ENCODE measurements around the gene SLITRK6. TPM values are rescaled to one million over a fixed set of nuclear protein-coding genes. Genes with fewer than 3 reads are reported as not detected.

SLITRK6 gene
- total RNA-seq, 2 donors from 2014 or later, result 2.6 to 8.2 TPM

GRCh38 chr13:85806553-85807175 lies 7.4 kb upstream of the SLITRK6 start:
- TF ChIP-seq CTCF (IDR thresholded peaks at IDR 0.05), result peak; percentile 58
- intact Hi-C loops (cut with DNase I), result loop anchor here (2.0 to 5.0 kb wide), 2 partner anchors 888 to 914 kb away; no protein-coding TSS in a partner anchor
- Histone ChIP-seq H3K9ac (ENCODE audit: low read depth in 2 of 2, low read length in 2 of 2) (no peak overlapping the region), H3K36me3 (no peaks in the 10 kb centered on the region), H3K27ac (no peak overlapping the region), H3K9me3 (no peaks in the 10 kb centered on the region), H3K27me3 (no peaks in the 10 kb centered on the region), H3K4me3 (no peak overlapping the region), H3K4me1 (no peaks in the 10 kb centered on the region)
- DNase-seq, result no peak

DNA sequence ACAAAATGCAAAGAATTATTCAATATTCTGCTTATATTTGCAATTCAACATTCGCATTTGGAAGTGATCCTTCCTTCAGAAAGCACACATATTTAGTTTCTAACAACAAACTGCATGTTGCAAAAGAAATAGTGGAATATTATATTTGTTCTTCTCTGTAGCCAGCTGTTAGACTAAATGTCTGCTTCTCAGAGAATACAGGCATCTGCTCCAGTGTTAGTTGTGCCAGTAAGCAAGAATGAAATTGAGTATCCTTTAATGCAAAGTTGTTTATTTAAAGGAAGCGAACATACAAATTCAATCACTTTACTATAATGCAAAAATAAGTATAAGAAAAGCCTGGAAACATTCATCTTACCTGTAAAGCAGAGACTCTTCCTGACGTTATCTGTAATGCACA lies 663 bp downstream of the SLITRK6 start:
- intact Hi-C loops (cut with DNase I), result no loop called here
- Histone ChIP-seq H3K27ac (peak overlapping the region; percentile 7), H3K4me1 (no peaks in the 10 kb centered on the region), H3K9ac (ENCODE audit: low read depth in 2 of 2, low read length in 2 of 2) (no peak overlapping the region), H3K27me3 (no peaks in the 10 kb centered on the region), H3K9me3 (no peaks in the 10 kb centered on the region), H3K36me3 (no peaks in the 10 kb centered on the region), H3K4me3 (peak overlapping the region; percentile 24)
- DNase-seq, result no peak
- TF ChIP-seq CTCF (IDR thresholded peaks at IDR 0.05), result no peak

DNA sequence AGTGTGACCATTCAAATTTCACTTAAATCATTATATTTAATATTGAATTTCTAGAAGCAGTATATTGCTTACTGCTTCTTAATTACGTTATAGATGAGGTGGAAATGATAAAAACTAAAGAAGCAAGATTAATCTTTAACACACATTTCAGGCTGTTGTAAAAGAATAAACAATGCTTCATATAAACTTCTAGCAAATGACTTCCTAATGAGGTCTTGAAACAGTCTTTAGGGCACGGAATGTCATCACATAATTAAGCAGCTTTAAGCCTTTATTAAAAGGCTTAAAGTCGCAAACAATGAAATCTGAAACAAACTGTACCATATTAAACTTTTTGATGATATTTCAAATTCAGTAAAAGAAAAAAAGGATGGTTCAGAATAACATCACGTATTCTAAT lies 1.9 kb downstream of the SLITRK6 start:
- no peak for TF ChIP-seq CTCF (IDR thresholded peaks at IDR 0.05)
- H3K36me3 ChIP-seq, result no peaks in the 10 kb centered on the region
- no peak for DNase-seq
- no peaks in the 10 kb centered on the region for H3K4me1 ChIP-seq
- no peaks in the 10 kb centered on the region for H3K9me3 ChIP-seq
- H3K4me3 ChIP-seq, result peak overlapping the region; percentile 24
- intact Hi-C loops (cut with DNase I), result no loop called here
- no peaks in the 10 kb centered on the region for H3K27me3 ChIP-seq
- no peak overlapping the region for H3K9ac ChIP-seq (ENCODE audit: low read depth in 2 of 2, low read length in 2 of 2)
- H3K27ac ChIP-seq, result no peak overlapping the region

GRCh38 chr13:85785205-85785604 lies 14.0 kb downstream of the SLITRK6 start:
- H3K9me3 ChIP-seq, result no peaks in the 10 kb centered on the region
- H3K9ac ChIP-seq (ENCODE audit: low read depth in 2 of 2, low read length in 2 of 2), result no peak overlapping the region
- H3K27ac ChIP-seq, result no peak overlapping the region
- no peaks in the 10 kb centered on the region for H3K36me3 ChIP-seq
- H3K27me3 ChIP-seq, result no peaks in the 10 kb centered on the region
- TF ChIP-seq CTCF (IDR thresholded peaks at IDR 0.05), result no peak
- no peak overlapping the region for H3K4me3 ChIP-seq
- DNase-seq, result no peak
- H3K4me1 ChIP-seq, result no peaks in the 10 kb centered on the region
- intact Hi-C loops (cut with DNase I), result no loop called here

DNA sequence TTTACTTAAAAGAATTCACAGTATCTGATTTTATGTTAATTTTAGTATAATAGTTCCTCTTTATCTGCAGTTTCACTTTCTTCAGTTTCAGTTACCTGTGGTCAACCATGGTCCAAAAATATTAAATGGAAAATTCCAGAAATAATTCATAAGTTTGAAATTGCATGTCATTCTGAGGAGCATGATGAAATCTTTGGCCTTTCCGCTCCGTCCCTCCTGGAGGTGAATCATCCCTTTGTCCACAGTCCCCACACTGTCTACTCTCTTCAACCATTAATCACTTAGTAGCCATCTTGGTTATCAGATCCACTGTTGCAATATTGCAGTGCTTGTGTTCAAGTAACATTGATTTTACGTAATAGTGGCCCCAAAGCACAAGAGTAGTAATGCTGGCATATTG lies 26.9 kb downstream of the SLITRK6 start:
- H3K36me3 ChIP-seq, result no peaks in the 10 kb centered on the region
- no peaks in the 10 kb centered on the region for H3K27me3 ChIP-seq
- no peak for DNase-seq
- no peak for TF ChIP-seq CTCF (IDR thresholded peaks at IDR 0.05)
- no peaks in the 10 kb centered on the region for H3K9me3 ChIP-seq
- intact Hi-C loops (cut with DNase I), result no loop called here
- H3K4me3 ChIP-seq, result no peak overlapping the region
- H3K9ac ChIP-seq (ENCODE audit: low read depth in 2 of 2, low read length in 2 of 2), result no peak overlapping the region
- no peaks in the 10 kb centered on the region for H3K4me1 ChIP-seq
- H3K27ac ChIP-seq, result no peak overlapping the region

Data from colonic mucosa (tissue), 4 donors.